CD4-positive, alpha-beta T cell treated with Interleukin-4 for 4 hours (primary cell): Measurements from ENCODE around the gene CA14.
A peak's percentile ranks its signal among the peaks of the same experiment; 100 is the strongest.
"Not testable (repeated sequence)": the region's sequence is repeated elsewhere in the genome, so short reads cannot be mapped to it uniquely, and the experiment has no call there.

Source experiments
- DNase-seq: peaks from one replicate; pipeline ENCODE4 v3.0.0-alpha.2; 2020

CA14 gene

DNA sequence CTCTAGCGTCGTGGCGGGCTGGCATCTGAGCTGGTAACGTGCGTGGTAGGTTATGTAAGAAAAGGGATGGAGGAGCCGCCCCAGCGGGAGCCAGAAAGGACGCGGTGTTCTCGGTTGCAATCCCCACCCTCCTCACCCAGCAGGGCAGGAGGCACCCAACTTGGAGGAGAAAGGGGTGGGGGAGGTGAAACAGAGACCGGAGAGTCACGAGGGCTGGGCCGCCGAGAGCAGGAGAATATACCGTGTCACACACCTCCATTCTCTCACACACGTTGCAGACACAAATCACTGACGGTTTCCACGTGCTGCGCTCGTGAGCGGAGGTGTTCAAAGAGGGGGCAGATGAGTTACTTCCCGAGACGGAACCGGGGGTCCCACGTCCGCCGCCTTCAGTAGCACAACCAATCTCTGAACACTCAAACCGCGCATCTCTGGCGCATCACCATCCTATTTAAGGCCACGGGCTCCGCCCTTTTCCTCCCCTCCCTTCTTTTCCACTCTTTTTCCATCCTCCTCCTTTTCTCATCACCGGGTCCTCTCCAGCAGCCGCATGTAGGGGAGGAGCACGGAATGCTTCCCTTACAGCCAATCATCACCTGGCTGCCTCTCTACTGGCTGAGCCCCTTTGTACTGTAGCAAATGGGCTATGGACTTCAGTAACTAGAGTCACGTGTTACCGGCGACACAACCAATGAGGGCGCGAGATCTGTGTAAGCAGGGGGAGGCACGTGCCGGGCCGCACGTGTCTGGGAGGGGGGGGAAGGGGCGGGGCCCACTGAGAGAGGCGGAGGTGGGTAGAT lies 24.4 kb downstream of the CA14 start, which contains the start of gene CIART:
CIART (plus strand) TSS at position 797 of the 800 bp plus-strand sequence. CDS start 714 bp downstream, outside the sequence.
- DNase-seq = peak; percentile 86

DNA sequence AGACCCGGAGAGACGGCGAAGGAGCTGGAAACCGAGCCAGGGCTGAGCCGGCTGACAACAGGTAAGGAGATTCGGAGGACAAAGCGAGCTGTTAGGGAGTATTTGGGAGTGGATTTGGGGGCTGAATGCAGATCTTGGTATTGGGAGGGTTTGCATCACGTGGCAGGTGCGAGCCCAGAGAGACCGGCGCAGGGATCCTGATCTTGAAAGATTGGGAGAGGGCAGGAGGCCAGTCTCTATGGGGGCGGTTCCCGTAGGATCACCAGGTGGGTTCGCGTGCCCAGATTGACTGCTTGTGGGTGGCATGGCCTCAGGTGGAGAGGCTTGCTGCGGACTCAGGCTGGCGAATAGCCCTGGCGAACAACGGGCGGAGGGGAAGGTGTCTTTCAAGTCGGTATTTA lies 25.0 kb downstream of the CA14 start:
- DNase-seq = no peak

DNA sequence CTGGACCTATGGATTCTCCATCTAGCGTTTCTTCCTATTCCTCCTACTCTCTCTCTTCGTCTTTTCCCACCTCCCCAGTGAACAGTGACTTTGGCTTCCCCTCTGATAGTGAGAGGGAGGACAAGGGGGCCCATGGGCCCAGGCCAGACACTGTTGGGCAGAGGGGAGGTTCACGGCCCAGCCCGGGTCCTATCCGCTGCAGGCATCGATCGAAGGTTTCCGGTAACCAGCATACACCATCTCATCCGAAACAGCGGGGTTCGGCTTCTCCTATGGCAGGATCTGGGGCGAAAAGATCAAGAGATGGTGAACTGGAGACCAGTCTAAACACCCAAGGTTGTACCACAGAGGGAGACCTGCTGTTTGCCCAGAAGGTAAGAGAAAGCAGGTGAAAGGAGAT lies 25.7 kb downstream of the CA14 start:
- DNase-seq = no peak

DNA sequence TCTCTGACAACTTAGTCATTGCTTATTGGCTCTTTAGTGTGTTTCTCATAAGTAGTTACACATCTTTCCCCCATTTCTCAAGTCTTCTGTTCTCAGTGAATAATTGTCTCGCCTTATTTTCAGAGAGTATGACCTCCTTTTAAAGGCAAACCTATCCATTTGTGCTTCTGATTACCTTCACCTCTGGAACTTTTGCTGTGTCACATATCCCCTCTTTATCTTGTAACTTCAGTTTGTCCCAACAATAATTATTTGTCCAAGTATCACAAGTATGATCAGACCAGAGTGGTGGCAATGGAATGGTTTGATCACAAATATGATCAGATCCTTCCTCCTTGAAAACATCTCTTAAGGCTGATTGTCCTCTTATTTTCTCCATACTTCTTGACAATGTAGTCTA lies 30.8 kb downstream of the CA14 start:
- no peak for DNase-seq

DNA sequence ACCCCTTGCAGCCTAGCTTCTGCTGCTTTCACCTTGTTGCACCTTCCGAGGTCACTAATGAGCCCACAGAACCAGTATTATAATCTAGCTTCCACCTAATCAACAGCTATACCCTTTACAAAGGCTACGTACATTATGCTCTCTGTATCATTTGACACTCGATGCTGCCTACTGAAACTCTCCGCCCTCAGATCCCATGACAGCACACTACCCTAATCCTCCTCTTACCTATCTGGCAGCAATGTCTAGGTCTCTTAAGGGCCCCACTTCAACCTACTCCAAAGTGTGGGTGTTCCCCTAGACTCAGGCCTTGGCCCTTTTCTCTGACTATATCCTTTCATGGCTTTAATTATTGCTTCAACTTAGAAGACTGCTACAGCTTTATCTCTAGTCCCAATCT lies 31.2 kb downstream of the CA14 start:
- no peak for DNase-seq

DNA sequence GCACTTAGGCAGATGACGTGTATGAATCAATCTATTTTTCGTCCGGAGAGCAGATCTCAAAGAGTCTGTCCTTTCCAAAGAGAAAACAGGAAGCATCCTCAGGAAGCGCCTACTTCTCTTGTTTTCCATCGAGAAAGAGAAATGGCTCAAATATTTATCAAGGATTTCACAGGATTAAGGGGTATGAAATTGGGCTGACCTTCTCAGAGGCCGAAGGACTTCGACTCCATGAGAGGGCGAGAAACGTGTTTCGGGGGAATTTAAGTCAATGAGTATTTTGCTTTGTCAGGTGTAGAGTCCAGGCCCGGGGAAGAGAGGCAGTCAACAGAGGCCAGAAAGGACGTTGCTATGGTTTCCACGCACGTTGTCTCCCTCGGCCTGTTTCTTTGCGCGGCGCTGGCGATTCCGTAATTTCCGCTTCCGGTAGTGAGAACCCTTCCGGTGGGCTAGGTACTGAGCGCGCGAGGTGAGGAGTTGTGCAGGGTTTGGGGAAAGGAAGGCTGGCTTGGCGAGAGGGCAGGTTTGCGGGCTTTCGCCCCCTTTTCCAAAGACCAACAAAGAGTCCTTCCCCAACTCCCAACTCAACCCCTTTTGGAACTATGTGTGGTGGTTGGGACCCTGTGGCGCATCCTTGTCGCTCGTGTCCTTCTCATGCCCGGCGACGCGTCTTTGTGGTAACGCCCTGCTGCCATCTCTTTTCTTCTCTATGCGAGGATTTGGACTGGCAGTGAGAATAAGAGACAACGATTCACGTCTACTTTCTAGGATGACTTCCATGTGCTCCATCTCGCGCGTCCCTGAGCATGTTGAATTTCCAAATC lies 36.1 kb downstream of the CA14 start, which contains the start of gene MRPS21:
MRPS21 (plus strand) TSS at position 429 of the 821 bp plus-strand sequence. CDS start 506 bp downstream, outside the sequence.
- peak; percentile 91 for DNase-seq

DNA sequence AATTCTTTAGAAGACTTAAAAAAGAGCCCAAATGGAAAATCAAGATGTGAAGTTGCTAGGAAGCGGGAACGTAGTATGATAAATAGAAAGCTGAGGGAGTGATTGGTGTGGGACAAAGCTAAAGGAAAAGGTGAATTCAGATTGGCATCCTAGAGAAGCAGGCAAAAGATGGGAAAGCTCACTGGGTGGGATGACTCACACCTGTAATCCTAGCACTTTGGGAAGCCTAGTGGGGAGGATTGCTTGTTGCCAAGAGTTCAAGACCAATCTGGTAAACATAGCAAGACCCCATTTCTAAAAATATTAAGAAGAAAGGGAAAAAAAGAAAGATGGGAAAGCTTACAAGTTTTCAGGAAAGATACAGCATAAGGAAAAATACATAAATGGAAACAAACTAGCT lies 37.9 kb downstream of the CA14 start:
- no peak for DNase-seq

DNA sequence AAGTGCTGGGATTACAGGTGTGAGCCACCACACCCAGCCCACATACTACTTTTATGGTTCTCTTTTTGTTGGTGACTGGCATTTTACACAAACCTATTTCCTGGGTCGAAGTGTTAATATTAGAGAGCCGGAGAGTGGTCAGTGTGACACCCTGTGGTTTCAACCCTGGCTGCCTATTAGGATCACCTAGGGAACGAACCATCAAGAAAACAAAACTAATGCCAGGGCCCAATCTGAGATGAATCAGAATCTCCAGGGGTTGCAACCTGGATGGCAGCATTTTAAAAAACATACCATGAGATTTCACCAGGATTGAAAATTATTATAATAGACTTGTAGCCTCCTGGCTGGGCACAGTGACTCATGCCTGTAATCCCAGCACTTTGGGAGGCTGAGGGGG lies 42.1 kb downstream of the CA14 start:
- no peak for DNase-seq

DNA sequence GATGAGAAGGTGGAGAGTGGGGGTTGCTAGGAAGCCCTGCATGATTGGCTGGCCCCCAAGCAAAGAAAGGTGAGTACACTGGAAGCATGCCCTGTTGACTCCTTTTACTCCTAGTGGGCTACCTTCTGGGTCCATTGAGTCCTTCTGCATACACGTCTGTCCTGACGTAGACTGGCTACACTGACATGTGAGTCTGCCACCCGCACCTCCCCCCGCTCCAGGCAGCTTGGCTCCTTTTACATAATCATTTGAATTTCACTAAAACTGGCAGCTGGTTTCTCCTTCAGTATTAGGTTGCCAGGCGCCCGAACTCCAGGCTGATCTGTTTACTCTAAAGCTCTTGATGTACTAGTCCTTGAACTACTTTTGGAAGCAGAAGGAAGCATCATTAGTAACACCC lies 44.8 kb downstream of the CA14 start:
- DNase-seq = no peak

DNA sequence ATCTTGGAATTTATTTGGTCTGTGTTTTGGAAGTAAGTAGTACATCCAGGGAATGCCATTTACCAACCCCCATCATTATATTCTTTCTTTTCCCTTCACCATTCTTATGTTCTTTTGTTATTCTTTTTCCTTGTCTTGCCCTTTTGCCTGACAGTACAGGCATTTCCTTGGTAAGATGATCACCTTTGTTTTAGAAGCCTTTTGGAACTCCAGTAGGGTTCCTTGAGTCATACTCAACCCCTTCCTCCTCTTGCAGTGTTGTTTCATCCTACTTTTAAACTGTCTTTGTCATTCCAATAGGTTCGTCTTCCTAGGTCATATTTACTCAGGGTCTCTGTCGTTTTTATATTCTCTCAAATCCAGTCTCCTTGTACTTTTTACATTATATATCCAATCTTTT lies 45.3 kb downstream of the CA14 start:
- DNase-seq = no peak

DNA sequence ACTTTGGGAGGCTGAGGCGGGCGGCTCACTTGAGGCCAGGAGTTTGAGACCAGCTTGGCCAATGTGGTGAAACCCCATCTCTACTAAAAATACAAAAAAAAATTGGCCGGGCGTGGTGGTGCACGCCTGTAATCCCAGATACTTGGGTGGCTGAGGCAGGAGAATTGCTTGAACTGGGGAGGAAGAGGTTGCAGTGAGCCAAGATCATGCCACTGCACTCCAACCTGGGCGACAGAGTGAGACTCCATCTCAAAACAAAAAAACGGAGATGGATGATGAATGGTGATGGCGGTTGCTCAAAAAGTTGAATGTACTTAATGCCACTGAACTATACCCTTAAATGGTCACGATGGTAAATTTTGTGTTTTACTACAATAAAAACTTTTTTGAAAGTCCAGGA lies 51.0 kb downstream of the CA14 start:
- DNase-seq = not testable (repeated sequence)

DNA sequence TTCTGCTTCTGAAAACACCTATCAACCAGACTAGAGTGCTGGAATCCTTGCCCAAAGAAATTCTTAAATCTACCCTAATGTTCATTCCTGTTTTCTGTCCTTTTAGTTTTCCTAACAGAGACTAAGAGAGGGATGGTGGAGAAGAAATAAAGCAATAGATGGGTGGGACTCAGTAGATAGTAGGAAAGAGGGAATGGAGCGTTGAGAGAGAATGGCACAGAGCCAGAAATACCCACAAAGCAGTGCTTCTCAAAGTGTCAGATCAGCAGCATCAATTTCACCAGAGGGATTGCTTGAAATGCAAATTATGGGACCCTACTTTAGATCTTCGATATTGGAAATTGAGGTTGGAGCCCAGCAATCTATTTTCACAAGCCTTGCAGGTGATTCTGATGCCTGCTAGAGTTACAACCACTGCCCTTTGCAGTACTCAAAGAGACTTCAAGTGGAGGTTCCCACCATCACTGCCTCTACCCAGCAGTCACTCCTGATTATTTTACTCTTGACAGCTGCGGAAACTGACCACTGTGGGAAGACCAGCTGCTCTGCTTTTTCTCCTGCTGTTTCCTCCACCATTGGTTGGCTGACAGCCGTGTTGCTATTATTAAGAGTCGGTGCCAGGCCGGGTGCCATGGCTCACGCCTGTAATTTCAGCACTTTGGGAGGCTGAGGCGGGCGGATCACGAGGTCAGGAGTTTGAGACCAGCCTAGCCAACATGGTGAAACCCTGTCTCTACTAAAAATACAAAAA lies 52.4 kb downstream of the CA14 start:
- DNase-seq = no peak

DNA sequence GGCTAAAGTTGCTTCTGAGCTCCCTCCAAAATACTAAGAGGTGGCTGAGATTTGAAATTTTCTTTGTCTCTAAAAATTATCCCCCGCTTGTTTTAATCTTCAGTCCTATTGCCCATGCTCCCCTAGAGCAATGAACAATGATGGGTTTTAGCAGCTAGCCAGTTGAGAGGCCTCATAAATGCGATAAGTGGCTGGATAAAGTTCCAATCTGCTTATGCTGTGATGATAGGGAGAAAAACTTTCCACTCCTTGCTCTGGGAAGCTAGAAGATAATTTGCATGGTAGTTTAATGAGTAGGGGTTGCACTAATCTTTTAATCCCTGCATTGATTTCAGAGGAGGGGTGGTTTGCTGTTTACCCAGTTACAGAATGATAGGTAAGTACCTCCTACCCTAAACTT lies 54.2 kb downstream of the CA14 start:
- DNase-seq = no peak
